ENCODE data around the gene ENHO. TPM values are rescaled to one million over a fixed set of nuclear protein-coding genes. Genes with fewer than 3 reads are reported as not detected.

ENHO gene
- total RNA-seq, 2 experiments from 2014 or later, result not detected

- TF ChIP-seq CTCF (IDR thresholded peaks at IDR 0.05), result no peak
- ChIA-PET POLR2A (interaction anchor here (0.6 kb wide), 1 partner anchor 23 kb away, joined by 3 read pairs; no protein-coding TSS in a partner anchor), CTCF (interaction anchor here (0.8 to 1.4 kb wide), 3 partner anchors 23 to 44 kb away, joined by 3 to 4 read pairs (median 3); no protein-coding TSS in a partner anchor)
- no peaks in the 10 kb centered on the region for H3K9me3 Mint-ChIP-seq
- intact Hi-C loops (cut with micrococcal nuclease), result no loop called here
- H3K4me1 Mint-ChIP-seq (ENCODE audit: low read depth), result no peaks in the 10 kb centered on the region
- DNase-seq, result no peak
- ATAC-seq, result no peak
- peaks cover 34% of the 10 kb centered on the region for H3K27me3 Mint-ChIP-seq
- H3K27ac Mint-ChIP-seq, result no peak overlapping the region
- no peaks in the 10 kb centered on the region for H3K36me3 Mint-ChIP-seq (ENCODE audit: low read depth)
- no peak overlapping the region for H3K4me3 Mint-ChIP-seq
Observed at GRCh38 chr9:34559624-34560455, 37.0 kb upstream of the ENHO start.

- no peak overlapping the region for H3K4me3 Mint-ChIP-seq
- no peaks in the 10 kb centered on the region for H3K9me3 Mint-ChIP-seq
- H3K4me1 Mint-ChIP-seq (ENCODE audit: low read depth), result no peaks in the 10 kb centered on the region
- H3K27me3 Mint-ChIP-seq, result peaks cover 33% of the 10 kb centered on the region
- TF ChIP-seq CTCF (IDR thresholded peaks at IDR 0.05), result no peak
- H3K27ac Mint-ChIP-seq, result no peak overlapping the region
- H3K36me3 Mint-ChIP-seq (ENCODE audit: low read depth), result no peaks in the 10 kb centered on the region
- DNase-seq (no peak), ATAC-seq (no peak)
- CTCF ChIA-PET, result interaction anchor here (0.7 to 1.9 kb wide), 2 partner anchors 32 to 155 kb away, joined by 4 to 11 read pairs; no protein-coding TSS in a partner anchor
- intact Hi-C loops (cut with micrococcal nuclease), result no loop called here
- POLR2A ChIA-PET, result no interaction called here
Observed at GRCh38 chr9:34558919-34559623, 36.3 kb upstream of the ENHO start.

GRCh38 chr9:34558364-34558763 is 35.6 kb upstream of the ENHO start:
- TF ChIP-seq CTCF (IDR thresholded peaks at IDR 0.05), result no peak
- CTCF ChIA-PET, result interaction anchor here (0.7 to 1.9 kb wide), 3 partner anchors 10 to 154 kb away, joined by 4 to 11 read pairs (median 4); no protein-coding TSS in a partner anchor
- no peaks in the 10 kb centered on the region for H3K36me3 Mint-ChIP-seq (ENCODE audit: low read depth)
- peaks cover 26% of the 10 kb centered on the region for H3K27me3 Mint-ChIP-seq
- ATAC-seq, result no peak
- intact Hi-C loops (cut with micrococcal nuclease), result no loop called here
- no peak for DNase-seq
- POLR2A ChIA-PET, result no interaction called here
- no peaks in the 10 kb centered on the region for H3K9me3 Mint-ChIP-seq
- no peaks in the 10 kb centered on the region for H3K4me1 Mint-ChIP-seq (ENCODE audit: low read depth)
- H3K27ac Mint-ChIP-seq, result no peak overlapping the region
- no peak overlapping the region for H3K4me3 Mint-ChIP-seq

GRCh38 chr9:34557426-34558321 is 34.9 kb upstream of the ENHO start:
- intact Hi-C loops (cut with micrococcal nuclease), result no loop called here
- TF ChIP-seq CTCF (IDR thresholded peaks at IDR 0.05), result no peak
- H3K27me3 Mint-ChIP-seq, result peaks cover 21% of the 10 kb centered on the region
- H3K9me3 Mint-ChIP-seq, result no peaks in the 10 kb centered on the region
- POLR2A ChIA-PET, result no interaction called here
- CTCF ChIA-PET, result interaction anchor here (1.2 to 1.9 kb wide), 2 partner anchors 10 to 34 kb away, joined by 4 to 11 read pairs; no protein-coding TSS in a partner anchor
- no peak for DNase-seq
- no peak overlapping the region for H3K4me3 Mint-ChIP-seq
- ATAC-seq, result no peak
- no peak overlapping the region for H3K27ac Mint-ChIP-seq
- H3K36me3 Mint-ChIP-seq (ENCODE audit: low read depth), result no peaks in the 10 kb centered on the region
- no peaks in the 10 kb centered on the region for H3K4me1 Mint-ChIP-seq (ENCODE audit: low read depth)

Data from activated CD8-positive, alpha-beta T cell treated with anti-CD3 and anti-CD28 coated beads for 36 hours (primary cell).